BE2C (cell line): Measurements from ENCODE around the gene CLEC2L.

Experiments used
- DNase-seq: peaks from one replicate; pipeline ENCODE4 v3.0.0-alpha.2; 2020
- H3K27me3 ChIP-seq: fragments of 250-450 bp; sonication (Bioruptor Pico); 2 replicates; pipeline ENCODE4 v1.5.1; 2020; ENCODE audit warnings: mild to moderate bottlenecking
- H3K36me3 ChIP-seq: fragments of 250-450 bp; sonication (Bioruptor Pico); 2 replicates; pipeline ENCODE4 v1.5.1; 2020; ENCODE audit warnings: mild to moderate bottlenecking
- H3K4me1 ChIP-seq: fragments of 250-450 bp; sonication (Bioruptor Pico); 2 replicates; pipeline ENCODE4 v1.5.1; 2020
- H3K4me3 ChIP-seq: 2 replicates; pipeline ENCODE4 v1.5.1; 2011; ENCODE audit warnings: low read depth, low read length
- H3K9me3 ChIP-seq: fragments of 250-450 bp; sonication (Bioruptor Pico); 2 replicates; pipeline ENCODE4 v1.5.1; 2020
- CTCF ChIP-seq: IDR thresholded peaks from 2 replicates; pipeline ENCODE4 v1.5.1; 2012; ENCODE audit warnings: mild to moderate bottlenecking, low read depth, low read length

Gene CLEC2L

GRCh38 chr7:139494835-139495579 lies 28.5 kb upstream of the CLEC2L start:
- no peaks in the 10 kb centered on the region for H3K36me3 ChIP-seq
- no peaks in the 10 kb centered on the region for H3K27me3 ChIP-seq
- no peak overlapping the region for H3K4me3 ChIP-seq
- no peak for DNase-seq
- no peaks in the 10 kb centered on the region for H3K9me3 ChIP-seq
- TF ChIP-seq CTCF: no peak
- no peaks in the 10 kb centered on the region for H3K4me1 ChIP-seq

DNA sequence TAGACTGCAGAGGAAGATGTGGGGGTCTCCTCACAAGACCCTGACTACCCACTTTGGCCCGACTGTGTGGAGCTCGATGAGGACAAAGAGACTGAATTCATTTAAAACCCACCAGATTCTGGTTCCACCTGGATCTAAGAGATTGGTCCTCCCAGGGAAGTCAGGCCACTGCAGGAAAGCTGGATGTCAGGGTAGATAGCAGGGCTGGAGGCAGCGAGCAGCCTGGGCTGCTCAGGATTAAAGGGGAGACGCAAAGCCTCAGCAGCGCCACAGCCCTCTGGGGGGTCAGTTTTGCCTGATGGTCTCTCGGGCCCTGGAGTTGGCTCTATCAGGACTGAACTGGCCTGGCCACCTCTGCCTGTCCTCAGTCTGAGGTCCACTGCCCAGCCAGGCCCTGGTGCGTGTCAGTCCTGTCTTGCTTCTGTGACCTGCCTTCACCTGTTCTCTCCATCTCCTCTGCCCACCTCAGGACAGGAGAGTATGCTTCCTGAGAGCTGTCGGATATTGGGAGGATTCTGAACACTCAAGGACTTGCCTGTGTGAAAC lies 27.8 kb upstream of the CLEC2L start:
- DNase-seq: no peak
- H3K36me3 ChIP-seq: no peaks in the 10 kb centered on the region
- no peak overlapping the region for H3K4me3 ChIP-seq
- H3K9me3 ChIP-seq: no peaks in the 10 kb centered on the region
- TF ChIP-seq CTCF: no peak
- no peaks in the 10 kb centered on the region for H3K4me1 ChIP-seq
- H3K27me3 ChIP-seq: no peaks in the 10 kb centered on the region

DNA sequence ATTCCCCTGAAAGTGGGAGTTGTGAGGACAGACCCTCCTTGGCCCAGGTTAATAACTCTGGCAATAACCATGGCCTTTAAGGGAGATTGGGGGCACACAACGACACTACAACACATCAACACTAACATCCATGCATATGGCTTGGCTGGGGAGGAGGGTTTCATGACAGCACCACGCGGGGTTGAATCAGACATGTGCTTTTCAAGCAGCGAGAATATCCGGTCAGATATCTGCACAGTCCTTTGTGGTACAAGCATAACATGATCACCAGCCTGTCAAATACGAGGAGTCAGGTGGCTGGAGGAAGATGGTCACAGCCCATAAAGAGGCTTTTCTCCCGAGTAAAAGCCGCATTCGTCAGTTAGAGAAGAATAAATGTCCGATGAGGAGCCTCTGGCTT lies 27.0 kb upstream of the CLEC2L start:
- H3K9me3 ChIP-seq: no peaks in the 10 kb centered on the region
- no peak for TF ChIP-seq CTCF
- no peak for DNase-seq
- no peaks in the 10 kb centered on the region for H3K4me1 ChIP-seq
- H3K36me3 ChIP-seq: no peaks in the 10 kb centered on the region
- H3K27me3 ChIP-seq: no peaks in the 10 kb centered on the region
- H3K4me3 ChIP-seq: no peak overlapping the region

GRCh38 chr7:139500770-139501138 lies 22.7 kb upstream of the CLEC2L start:
- no peaks in the 10 kb centered on the region for H3K4me1 ChIP-seq
- no peaks in the 10 kb centered on the region for H3K27me3 ChIP-seq
- DNase-seq: no peak
- TF ChIP-seq CTCF: no peak
- H3K36me3 ChIP-seq: no peaks in the 10 kb centered on the region
- peak overlapping the region; percentile 41 for H3K4me3 ChIP-seq
- no peaks in the 10 kb centered on the region for H3K9me3 ChIP-seq

DNA sequence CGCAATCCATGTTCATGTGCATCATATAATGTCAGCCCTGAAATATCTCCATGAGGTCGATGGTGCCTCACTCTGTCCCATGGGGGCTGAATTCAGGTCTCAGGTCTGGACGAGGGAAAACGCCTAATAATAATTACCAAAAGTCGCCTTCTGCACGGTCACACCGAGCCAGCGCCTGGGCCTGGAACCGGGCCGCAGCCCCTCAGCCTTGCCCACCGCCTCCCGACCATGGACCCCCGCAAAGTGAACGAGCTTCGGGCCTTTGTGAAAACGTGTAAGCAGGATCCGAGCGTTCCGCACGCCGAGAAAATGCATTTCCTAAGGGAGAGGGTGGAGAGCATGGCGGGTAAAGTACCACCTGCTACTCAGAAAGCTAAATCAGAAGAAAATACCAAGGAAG lies 21.3 kb upstream of the CLEC2L start:
- DNase-seq: no peak
- no peak overlapping the region for H3K4me3 ChIP-seq
- H3K36me3 ChIP-seq: no peaks in the 10 kb centered on the region
- no peaks in the 10 kb centered on the region for H3K27me3 ChIP-seq
- no peak for TF ChIP-seq CTCF
- H3K9me3 ChIP-seq: no peaks in the 10 kb centered on the region
- no peaks in the 10 kb centered on the region for H3K4me1 ChIP-seq

- Histone ChIP-seq H3K27me3 (no peaks in the 10 kb centered on the region), H3K36me3 (no peaks in the 10 kb centered on the region), H3K9me3 (no peaks in the 10 kb centered on the region), H3K4me1 (no peaks in the 10 kb centered on the region), H3K4me3 (no peak overlapping the region)
- TF ChIP-seq CTCF: peak; percentile 37
- peak; percentile 22 for DNase-seq
Observed at GRCh38 chr7:139505563-139505962, 17.9 kb upstream of the CLEC2L start.
